OCI-LY1 (cell line): ENCODE data around the gene TP53RK.

Experiments used
- EZH2 ChIP-seq: fragments of 200-600 bp; sonication (generic), shearing (Covaris generic); IDR thresholded peaks from 2 replicates; pipeline ENCODE4 v1.8.0; 2017; ENCODE audit warnings: borderline replicate concordance, mixed run types, mild to moderate bottlenecking, antibody characterized with exemption, low read length, moderate library complexity, mixed read lengths
- TF ChIP-seq, protein P1 (sequence below): fragments of 200-600 bp; sonication (generic), shearing (Covaris generic); IDR thresholded peaks from 2 replicates; pipeline ENCODE4 v1.5.1; 2017; ENCODE audit warnings: mild to moderate bottlenecking, antibody characterized with exemption, low read length, moderate library complexity, mixed read lengths

DNA sequence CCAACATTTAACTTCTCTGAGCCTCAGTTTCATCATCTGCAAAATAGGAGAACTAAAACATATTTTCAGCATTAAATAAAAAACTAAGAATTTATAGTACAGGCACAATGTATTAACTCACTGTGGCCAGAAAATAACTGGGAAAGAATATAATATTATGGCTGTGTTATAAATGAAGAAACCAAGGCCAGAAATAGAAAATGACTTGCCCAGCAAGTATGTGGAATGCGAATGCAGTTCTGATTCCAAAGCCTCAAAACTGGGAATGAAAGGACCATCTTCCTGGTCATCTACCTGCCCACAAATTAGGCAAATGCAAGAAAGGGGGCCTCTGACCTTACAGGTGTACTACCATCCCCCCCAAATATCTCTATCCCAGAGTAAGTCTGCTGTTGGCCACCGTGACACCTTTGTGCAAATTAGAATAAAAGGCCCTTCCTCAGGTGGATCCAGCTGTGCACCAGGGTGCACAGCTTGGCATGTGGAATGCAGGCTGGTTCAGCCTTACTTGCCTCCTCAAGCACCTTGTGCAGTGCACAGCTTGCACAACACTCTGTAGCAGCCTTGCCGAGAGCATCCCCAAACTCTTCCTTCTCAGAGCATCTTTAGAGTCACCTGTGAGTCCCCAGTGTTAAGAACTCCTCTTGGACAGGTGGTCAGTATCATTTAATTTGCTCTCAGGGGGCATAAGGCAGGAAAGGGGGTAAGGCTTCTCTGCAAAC lies 42.4 kb downstream of the TP53RK start:
- TF ChIP-seq, protein P1, sequence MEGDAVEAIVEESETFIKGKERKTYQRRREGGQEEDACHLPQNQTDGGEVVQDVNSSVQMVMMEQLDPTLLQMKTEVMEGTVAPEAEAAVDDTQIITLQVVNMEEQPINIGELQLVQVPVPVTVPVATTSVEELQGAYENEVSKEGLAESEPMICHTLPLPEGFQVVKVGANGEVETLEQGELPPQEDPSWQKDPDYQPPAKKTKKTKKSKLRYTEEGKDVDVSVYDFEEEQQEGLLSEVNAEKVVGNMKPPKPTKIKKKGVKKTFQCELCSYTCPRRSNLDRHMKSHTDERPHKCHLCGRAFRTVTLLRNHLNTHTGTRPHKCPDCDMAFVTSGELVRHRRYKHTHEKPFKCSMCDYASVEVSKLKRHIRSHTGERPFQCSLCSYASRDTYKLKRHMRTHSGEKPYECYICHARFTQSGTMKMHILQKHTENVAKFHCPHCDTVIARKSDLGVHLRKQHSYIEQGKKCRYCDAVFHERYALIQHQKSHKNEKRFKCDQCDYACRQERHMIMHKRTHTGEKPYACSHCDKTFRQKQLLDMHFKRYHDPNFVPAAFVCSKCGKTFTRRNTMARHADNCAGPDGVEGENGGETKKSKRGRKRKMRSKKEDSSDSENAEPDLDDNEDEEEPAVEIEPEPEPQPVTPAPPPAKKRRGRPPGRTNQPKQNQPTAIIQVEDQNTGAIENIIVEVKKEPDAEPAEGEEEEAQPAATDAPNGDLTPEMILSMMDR: no peak
- TF ChIP-seq EZH2: no peak
